Measurements from ENCODE around the gene AP5M1.
"Not testable (repeated sequence)": the region's sequence is repeated elsewhere in the genome, so short reads cannot be mapped to it uniquely, and the experiment has no call there.

AP5M1 gene

DNA sequence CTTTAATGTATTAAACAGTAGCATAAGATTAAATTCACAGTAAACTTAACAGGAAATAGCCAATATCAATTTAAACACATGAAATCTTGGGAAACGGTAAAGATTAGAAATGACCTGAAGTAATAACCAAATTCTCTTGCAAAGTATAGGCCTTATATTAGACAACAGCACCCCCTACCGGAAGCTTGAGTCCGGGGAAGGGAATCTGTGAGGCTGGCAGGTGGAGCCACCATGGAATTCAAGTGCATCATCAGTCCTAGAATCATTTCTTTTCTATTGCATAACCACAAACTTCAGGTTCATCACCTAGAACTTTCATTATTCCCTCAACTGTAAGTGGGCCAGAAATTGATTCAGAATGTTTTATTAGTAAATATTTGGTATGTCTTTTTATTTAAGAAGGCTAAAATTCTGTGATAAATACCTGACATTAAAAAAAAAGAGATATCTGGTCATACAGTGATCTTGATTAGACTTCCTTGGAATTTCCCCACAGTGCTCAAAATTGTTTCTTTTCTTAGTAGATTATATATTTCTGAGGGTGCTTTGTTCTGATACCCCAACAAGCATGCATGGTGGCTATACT lies 48.6 kb downstream of the AP5M1 start:
- Mint-ChIP-seq H3K9me3 (ENCODE audit: low read depth) (no peaks in the 10 kb centered on the region), H3K36me3 (peaks cover 4% of the 10 kb centered on the region), H3K27ac (no peak overlapping the region), H3K27me3 (peaks cover 1% of the 10 kb centered on the region), H3K4me1 (ENCODE audit: low read depth) (no peaks in the 10 kb centered on the region), H3K4me3 (no peak overlapping the region)

- no peak overlapping the region for H3K27ac Mint-ChIP-seq
- peaks cover 5% of the 10 kb centered on the region for H3K27me3 Mint-ChIP-seq
- no peaks in the 10 kb centered on the region for H3K36me3 Mint-ChIP-seq
- no peak overlapping the region for H3K4me3 Mint-ChIP-seq
- H3K9me3 Mint-ChIP-seq (ENCODE audit: low read depth), result no peaks in the 10 kb centered on the region
- no peaks in the 10 kb centered on the region for H3K4me1 Mint-ChIP-seq (ENCODE audit: low read depth)
Observed at GRCh38 chr14:57319636-57320192, 50.9 kb downstream of the AP5M1 start.

GRCh38 chr14:57323721-57324120 lies 55.0 kb downstream of the AP5M1 start:
- Mint-ChIP-seq H3K4me3 (no peak overlapping the region), H3K9me3 (ENCODE audit: low read depth) (no peaks in the 10 kb centered on the region), H3K27ac (no peak overlapping the region), H3K4me1 (ENCODE audit: low read depth) (no peaks in the 10 kb centered on the region), H3K36me3 (no peaks in the 10 kb centered on the region), H3K27me3 (peaks cover 5% of the 10 kb centered on the region)

GRCh38 chr14:57326253-57326652 lies 57.5 kb downstream of the AP5M1 start:
- Mint-ChIP-seq H3K9me3 (ENCODE audit: low read depth) (peaks cover 1% of the 10 kb centered on the region), H3K4me1 (ENCODE audit: low read depth) (no peaks in the 10 kb centered on the region), H3K27me3 (peaks cover 5% of the 10 kb centered on the region), H3K36me3 (peaks cover 2% of the 10 kb centered on the region), H3K27ac (no peak overlapping the region), H3K4me3 (no peak overlapping the region)

DNA sequence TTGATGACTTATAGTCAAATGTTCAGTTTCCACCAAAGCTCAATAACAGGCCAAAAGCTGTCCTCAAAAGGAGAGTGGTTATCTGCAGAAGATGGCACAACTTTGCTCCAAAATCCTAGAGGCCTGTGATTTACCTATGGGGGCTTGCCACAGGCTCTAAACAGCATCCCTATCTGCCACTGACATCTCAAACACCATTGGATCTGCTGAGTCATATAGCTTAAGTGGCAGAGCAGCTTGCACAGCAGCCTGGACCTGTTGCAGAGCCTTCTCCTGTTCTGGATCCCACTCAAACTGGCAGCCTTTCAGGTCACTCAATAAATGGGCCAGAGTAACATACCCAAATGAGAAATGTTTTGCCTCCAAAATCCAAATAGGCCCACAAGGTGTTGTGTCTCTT lies 61.1 kb downstream of the AP5M1 start:
- Mint-ChIP-seq H3K27me3 (peaks cover 2% of the 10 kb centered on the region), H3K36me3 (peaks cover 2% of the 10 kb centered on the region), H3K4me1 (ENCODE audit: low read depth) (no peaks in the 10 kb centered on the region)

DNA sequence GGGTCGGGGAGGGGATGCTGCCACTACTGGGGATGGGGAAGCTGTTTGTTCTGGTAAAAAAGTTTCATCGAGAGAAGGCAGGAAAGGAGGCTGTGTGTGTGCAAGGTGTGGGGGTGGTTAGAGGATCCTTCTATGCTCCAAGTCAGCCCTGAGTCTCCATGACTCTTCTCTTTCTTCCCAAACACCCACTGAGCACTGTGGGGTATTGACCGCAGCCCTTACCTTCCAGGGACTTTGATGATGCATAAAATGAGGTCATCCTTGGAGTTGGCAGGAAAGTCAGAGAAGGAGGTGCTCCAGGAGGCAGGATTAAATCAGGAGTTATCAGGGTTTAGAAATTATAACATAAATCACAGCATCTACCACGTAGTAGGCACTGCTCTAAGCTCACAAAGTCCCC lies 63.7 kb downstream of the AP5M1 start:
- H3K9me3 Mint-ChIP-seq (ENCODE audit: low read depth), result peaks cover 23% of the 10 kb centered on the region
- H3K4me1 Mint-ChIP-seq (ENCODE audit: low read depth), result not testable (repeated sequence)

More for the DNA sequence above, 61.1 kb downstream of the AP5M1 start:
- H3K27ac Mint-ChIP-seq, result no peak overlapping the region
- H3K4me3 Mint-ChIP-seq, result no peak overlapping the region
- H3K9me3 Mint-ChIP-seq (ENCODE audit: low read depth), result peaks cover 12% of the 10 kb centered on the region

GRCh38 chr14:57333726-57334125 lies 65.0 kb downstream of the AP5M1 start:
- not testable (repeated sequence) for H3K36me3 Mint-ChIP-seq; H3K27ac Mint-ChIP-seq; H3K4me3 Mint-ChIP-seq; H3K4me1 Mint-ChIP-seq (ENCODE audit: low read depth); H3K27me3 Mint-ChIP-seq
- H3K9me3 Mint-ChIP-seq (ENCODE audit: low read depth), result peaks cover 23% of the 10 kb centered on the region

More for the DNA sequence above, 63.7 kb downstream of the AP5M1 start:
- H3K27me3 Mint-ChIP-seq, H3K27ac Mint-ChIP-seq, H3K4me3 Mint-ChIP-seq, H3K36me3 Mint-ChIP-seq: not testable (repeated sequence)

DNA sequence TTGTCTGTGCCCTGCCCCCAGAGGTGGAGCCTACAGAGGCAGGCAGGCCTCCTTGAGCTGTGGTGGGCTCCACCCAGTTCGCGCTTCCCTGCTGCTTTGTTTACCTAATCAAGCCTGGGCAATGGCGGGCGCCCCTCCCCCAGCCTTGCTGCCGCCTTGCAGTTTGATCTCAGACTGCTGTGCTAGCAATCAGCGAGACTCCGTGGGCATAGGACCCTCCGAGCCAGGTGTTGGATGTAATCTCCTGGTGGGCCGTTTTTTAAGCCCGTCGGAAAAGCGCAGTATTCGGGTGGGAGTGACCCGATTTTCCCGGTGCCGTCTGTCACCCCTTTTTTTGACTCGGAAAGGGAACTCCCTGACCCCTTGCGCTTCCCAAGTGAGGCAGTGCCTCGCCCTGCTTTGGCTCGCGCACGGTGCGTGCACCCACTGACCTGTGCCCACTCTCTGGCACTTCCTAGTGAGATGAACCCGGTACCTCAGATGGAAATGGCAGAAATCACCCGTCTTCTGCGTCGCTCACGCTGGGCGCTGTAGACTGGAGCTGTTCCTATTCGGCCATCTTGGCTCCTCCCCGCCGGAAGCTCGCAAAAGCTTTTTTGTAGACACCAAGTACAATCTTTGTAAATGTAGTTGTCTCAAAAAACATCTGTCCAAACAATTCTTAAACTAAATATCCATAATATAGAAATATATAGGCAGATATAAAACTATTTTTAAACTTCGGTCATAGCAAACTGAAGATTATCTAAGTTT lies 75.0 kb downstream of the AP5M1 start:
- not testable (repeated sequence) for H3K4me1 Mint-ChIP-seq (ENCODE audit: low read depth)

DNA sequence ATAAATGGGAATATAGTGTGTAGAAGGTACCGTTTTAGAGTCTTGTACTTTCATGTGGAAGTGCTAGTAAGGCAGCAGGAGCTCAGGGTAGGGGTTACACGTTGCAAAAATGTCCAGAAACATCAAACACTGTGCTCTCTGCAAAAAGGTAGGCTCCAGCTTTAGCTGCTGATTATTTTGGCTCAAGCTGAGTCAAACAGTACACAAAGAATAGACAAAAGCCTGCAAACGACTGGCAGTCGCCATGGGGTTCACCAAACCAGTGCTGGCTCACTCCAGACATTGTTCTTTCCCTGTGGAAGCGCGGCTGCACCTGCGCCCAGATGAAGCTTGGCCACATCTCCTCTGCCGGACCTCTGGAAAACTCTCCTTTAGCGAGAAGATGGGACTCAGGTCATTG lies 76.3 kb downstream of the AP5M1 start:
- Mint-ChIP-seq H3K27me3 (peaks cover 2% of the 10 kb centered on the region), H3K4me3 (no peak overlapping the region), H3K27ac (no peak overlapping the region), H3K36me3 (no peaks in the 10 kb centered on the region), H3K4me1 (ENCODE audit: low read depth) (no peaks in the 10 kb centered on the region), H3K9me3 (ENCODE audit: low read depth) (no peaks in the 10 kb centered on the region)

More for the DNA sequence above, 75.0 kb downstream of the AP5M1 start:
- not testable (repeated sequence) for H3K27me3 Mint-ChIP-seq; H3K9me3 Mint-ChIP-seq (ENCODE audit: low read depth); H3K36me3 Mint-ChIP-seq; H3K27ac Mint-ChIP-seq; H3K4me3 Mint-ChIP-seq

GRCh38 chr14:57346741-57347140 lies 78.0 kb downstream of the AP5M1 start:
- no peak overlapping the region for H3K4me3 Mint-ChIP-seq
- no peaks in the 10 kb centered on the region for H3K4me1 Mint-ChIP-seq (ENCODE audit: low read depth)
- H3K9me3 Mint-ChIP-seq (ENCODE audit: low read depth), result no peaks in the 10 kb centered on the region
- peaks cover 2% of the 10 kb centered on the region for H3K27me3 Mint-ChIP-seq
- no peaks in the 10 kb centered on the region for H3K36me3 Mint-ChIP-seq
- H3K27ac Mint-ChIP-seq, result no peak overlapping the region

Measured in activated naive CD8-positive, alpha-beta T cell (primary cell).